GM19468 (cell line): ENCODE measurements around the gene ZNF678.
"Not testable (repeated sequence)": the region's sequence is repeated elsewhere in the genome, so short reads cannot be mapped to it uniquely, and the experiment has no call there.

Source experiments
- ATAC-seq: cut with Tn5 transposase; IDR thresholded peaks from one replicate; pipeline ENCODE4 v1.9.1; 2021; ENCODE audit warnings: mild to moderate bottlenecking, moderate library complexity, moderate number of reproducible peaks; ENCODE audit not compliant: unreplicated experiment; ENCODE audit errors: extremely low read depth

Gene ZNF678

GRCh38 chr1:227549892-227550291 is 13.5 kb upstream of the ZNF678 start:
- no peak for ATAC-seq

DNA sequence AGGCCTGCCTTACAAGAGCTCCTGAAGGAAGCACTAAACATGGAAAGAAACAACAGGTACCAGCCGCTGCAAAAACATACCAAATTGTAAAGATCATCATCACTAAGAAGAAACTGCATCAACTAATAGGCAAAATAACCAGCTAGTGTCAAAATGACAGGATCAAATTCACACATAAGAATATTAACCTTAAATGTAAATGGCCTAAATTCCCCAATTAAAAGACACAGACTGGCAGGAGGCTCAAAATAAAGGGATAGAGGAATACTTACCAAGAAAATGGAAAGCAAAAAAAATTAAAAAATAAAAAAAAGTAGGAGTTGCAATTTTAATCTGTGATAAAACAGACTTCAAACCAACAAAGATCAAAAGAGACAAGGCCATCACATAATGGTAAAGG is 11.5 kb upstream of the ZNF678 start:
- not testable (repeated sequence) for ATAC-seq

- ATAC-seq = no peak
These were observed 7.1 kb upstream of the ZNF678 start for GRCh38 chr1:227556288-227556687.

GRCh38 chr1:227557962-227558725 is 5.2 kb upstream of the ZNF678 start:
- ATAC-seq = no peak

GRCh38 chr1:227558732-227559262 is 4.6 kb upstream of the ZNF678 start:
- no peak for ATAC-seq

DNA sequence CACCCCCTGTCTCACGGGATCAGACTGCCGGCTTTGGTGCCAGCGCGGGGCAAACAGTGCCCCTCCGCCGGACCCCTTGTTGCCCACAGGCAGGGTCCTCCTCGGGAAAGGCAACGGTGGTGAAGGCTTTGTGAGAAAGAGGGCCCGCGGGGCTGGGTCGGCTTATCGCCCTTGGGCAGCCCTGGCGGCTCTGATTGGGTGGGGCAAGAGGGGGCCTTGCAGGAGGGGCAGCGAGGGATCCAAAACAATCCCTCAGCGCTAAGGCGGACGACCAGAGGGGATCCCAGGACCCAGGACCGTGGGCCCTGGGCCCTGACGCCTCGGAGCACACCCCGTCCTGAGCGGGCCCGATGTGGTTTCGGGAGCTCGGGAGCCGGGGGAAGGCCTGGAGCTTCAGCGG is 3.9 kb upstream of the ZNF678 start:
- no peak for ATAC-seq

- no peak for ATAC-seq
These were observed 3.4 kb upstream of the ZNF678 start for GRCh38 chr1:227559926-227560325.

DNA sequence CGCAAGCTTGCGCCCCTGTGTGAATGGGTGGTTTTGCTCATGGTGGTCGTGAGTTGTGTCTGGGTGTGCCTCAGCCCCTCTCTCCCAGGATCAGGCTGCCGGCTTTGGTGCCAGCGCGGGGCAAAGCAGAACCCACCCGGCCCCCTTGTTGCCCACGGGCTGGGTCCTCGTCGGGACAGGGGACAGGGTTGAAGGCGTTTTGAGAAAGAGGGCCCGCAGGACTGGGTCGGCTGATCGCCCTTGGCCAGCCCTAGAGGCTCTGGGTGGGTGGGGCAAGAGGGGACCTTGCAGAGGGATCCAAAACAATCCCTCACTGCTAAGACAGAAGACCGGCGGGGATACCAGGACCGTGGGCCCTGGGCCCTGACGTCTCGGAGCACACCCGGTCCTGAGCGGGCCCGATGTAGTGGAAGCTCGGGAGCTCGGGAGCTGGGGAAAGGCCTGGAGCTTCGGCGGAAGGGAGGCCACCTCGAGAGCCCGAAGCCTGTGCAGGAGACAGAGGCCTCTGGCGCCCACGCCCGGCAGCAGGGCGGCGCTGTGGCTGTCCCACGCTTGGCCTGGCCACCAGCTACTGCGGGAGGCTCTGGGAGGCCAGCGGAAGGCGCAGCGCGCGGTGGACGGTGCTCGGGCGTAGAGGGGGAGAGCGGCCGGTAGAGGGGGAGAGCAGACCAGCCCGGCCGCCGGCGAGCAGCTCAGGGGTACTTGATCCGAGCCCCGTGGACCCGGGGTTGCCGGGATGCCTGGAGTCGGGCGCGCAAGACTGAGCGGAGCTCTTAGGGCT is 2.8 kb upstream of the ZNF678 start:
- no peak for ATAC-seq

DNA sequence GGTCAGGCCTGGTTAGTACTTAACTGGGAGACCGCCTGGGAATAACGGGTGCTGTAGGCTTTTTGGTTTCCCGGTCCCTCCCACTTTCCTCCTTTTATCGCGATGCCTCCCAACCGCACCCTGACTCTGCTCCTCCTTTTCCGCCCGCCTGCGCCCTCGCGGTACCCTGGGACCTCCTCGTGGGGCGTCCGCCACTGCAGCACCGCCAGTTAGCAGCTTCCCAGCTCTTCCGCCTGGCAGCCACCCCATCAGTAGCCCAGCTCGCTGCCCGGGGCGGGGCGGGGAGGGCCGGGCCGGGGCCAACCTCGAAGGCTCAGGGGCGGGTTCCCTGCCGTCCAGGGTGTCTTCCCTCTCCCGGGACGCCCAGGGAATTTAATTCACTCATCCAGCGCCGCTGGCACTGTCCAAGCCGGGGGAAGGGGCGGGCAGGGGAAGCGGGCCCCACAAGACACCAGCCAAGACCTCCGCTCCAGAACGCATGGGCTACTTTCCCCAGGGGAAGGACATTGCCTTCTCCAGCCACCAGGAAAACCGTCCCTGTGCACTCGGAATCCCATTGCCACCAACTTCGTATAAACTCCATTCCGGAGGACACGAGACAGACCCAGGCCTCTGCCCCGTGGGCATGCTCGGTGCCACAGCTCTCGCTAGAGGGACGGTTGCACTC is 2.0 kb upstream of the ZNF678 start:
- no peak for ATAC-seq

GRCh38 chr1:227562037-227562436 is 1.3 kb upstream of the ZNF678 start:
- no peak for ATAC-seq

GRCh38 chr1:227562933-227563323 is 428 bp upstream of the ZNF678 start:
- no peak for ATAC-seq

GRCh38 chr1:227567256-227567655 is 3.9 kb downstream of the ZNF678 start:
- ATAC-seq = no peak

- no peak for ATAC-seq
These were observed 5.2 kb downstream of the ZNF678 start for GRCh38 chr1:227568593-227568992.

GRCh38 chr1:227572752-227573151 is 9.4 kb downstream of the ZNF678 start:
- ATAC-seq = no peak

DNA sequence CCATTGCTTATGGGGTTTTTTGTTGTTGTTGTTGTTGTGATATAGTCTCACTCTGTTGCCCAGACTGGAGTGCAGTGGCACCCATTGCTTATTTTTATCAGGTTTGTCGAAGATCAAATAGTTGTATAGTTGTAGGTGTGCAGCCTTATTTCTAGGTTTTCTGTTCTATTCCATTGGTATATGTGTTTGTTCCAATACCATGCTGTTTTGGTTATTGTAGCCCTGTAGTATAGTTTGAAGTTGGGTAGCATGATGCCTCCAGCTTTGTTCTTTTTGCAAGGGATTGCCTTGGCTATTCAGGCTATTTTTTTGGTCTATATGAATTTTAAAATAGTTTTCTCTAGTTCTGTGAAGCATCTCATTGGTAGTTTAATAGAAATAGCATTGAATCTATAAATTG is 11.6 kb downstream of the ZNF678 start:
- ATAC-seq = no peak

DNA sequence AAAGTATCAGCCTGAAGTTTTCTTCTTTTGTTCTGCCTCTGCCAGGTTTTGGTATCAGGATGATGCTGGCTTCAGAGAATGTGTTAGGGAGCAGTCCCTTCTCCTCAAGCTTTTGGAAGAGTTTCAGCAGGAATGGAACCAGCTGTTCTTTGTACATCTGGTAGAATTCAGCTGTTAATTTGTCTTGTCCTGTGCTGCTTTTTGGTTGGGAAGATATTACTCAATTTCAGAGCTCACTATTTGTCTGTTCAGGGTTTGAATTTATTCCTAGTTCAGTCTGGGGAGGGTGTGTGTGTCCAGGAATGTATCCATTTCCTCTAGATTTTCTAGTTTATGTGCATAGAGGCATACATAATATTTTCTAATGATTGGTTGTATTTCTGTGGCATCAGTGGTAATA is 12.8 kb downstream of the ZNF678 start:
- no peak for ATAC-seq

- ATAC-seq = no peak
These were observed 14.1 kb downstream of the ZNF678 start for GRCh38 chr1:227577500-227577899.

GRCh38 chr1:227583354-227583753 is 20.0 kb downstream of the ZNF678 start:
- ATAC-seq = no peak

DNA sequence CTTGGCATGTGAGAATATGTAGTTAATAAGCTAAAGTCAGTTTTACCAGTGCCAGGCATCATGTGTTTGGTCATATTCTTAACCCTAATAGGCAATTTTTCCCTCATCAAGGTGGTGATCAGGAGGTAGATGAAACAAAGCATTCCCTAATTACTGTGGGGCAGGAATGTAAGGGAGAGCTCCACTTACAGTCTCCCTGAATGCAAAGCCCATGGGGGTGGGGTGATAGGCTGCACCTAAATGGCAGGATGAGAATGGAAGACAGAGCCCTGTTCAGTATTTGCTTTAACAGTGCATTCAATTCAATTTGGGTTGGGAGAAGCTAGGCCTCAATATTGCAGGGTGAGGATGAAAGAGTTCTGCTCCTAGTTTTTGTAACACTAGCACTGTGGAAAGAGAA is 23.4 kb downstream of the ZNF678 start:
- no peak for ATAC-seq

DNA sequence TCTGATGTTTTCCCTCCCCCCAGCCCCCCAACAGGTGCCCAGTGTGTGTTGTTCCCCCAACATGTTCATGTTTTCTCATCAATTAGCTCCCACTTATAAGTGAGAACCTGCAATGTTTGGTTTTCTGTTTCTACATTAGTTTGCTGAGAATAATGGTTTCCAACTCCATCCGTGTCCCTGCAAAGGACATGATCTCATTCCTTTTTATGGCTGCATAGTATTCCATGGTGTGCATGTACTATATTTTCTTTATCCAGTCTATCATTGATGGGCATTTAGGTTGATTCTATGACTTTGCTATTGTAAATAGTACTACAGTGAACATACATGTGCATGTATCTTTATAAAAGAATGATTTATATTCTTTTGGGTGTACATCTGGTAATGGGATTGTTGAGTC is 24.6 kb downstream of the ZNF678 start:
- no peak for ATAC-seq

DNA sequence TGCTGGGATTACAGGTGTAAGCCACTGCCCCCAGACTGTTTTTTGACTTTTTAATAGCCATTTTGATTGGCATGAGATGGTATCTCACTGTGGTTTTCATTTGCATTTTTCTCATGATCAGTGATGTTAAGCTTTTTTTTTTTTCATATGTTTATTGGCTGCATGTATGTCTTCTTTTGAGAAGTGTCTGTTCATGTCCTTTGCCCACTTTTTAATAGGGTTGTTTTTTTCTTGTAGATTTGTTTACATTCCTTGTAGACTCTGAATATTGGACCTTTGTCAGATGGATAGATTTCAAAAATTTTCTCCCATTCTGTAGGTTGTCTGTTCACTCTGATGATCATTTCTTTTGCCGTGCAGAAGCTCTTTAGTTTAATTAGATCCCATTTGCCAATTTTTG is 25.4 kb downstream of the ZNF678 start:
- not testable (repeated sequence) for ATAC-seq
